Osteoblast (primary cell): ENCODE measurements around the gene DBI. TPM values are rescaled to one million over a fixed set of nuclear protein-coding genes. Genes with fewer than 3 reads are reported as not detected.
A peak's percentile ranks its signal among the peaks of the same experiment; 100 is the strongest.

ENCODE experiments used
- DNase-seq: peaks from one replicate; pipeline ENCODE4 v3.0.0; 2011; ENCODE audit warnings: low spot score, mixed read lengths; ENCODE audit not compliant: insufficient read length; ENCODE audit errors: missing footprints
- H2AFZ ChIP-seq: 2 replicates; pipeline ENCODE4 v1.6.0; 2011; ENCODE audit warnings: mild to moderate bottlenecking, low read length
- H3K27ac ChIP-seq: 2 replicates; pipeline ENCODE4 v1.5.1; 2011; ENCODE audit warnings: mild to moderate bottlenecking, low read depth, low read length, moderate library complexity
- H3K27me3 ChIP-seq: 2 replicates; pipeline ENCODE4 v1.6.0; 2012; ENCODE audit warnings: mild to moderate bottlenecking, control low read depth, inconsistent platforms, low read length, moderate library complexity; ENCODE audit not compliant: insufficient read depth
- H3K36me3 ChIP-seq: 2 replicates; pipeline ENCODE4 v1.5.1; 2011; ENCODE audit warnings: mild to moderate bottlenecking, low read length, control low read depth, moderate library complexity; ENCODE audit not compliant: insufficient read depth
- H3K4me1 ChIP-seq: 2 replicates; pipeline ENCODE4 v1.5.1; 2011; ENCODE audit warnings: mild to moderate bottlenecking, low read length, control low read depth, moderate library complexity; ENCODE audit not compliant: insufficient read depth
- H3K4me2 ChIP-seq: 2 replicates; pipeline ENCODE4 v1.6.0; 2011; ENCODE audit warnings: mild to moderate bottlenecking, low read length; ENCODE audit not compliant: insufficient read depth
- H3K4me3 ChIP-seq: fragments of 200-600 bp; sonication (generic); 3 replicates; pipeline ENCODE4 v1.5.1; 2012; ENCODE audit warnings: mild to moderate bottlenecking, low read length, inconsistent platforms; ENCODE audit not compliant: insufficient read depth
- H3K79me2 ChIP-seq: 2 replicates; pipeline ENCODE4 v1.6.0; 2012; ENCODE audit warnings: mild to moderate bottlenecking, low read length, control low read depth, inconsistent platforms; ENCODE audit not compliant: insufficient read depth
- H3K9me3 ChIP-seq: 2 replicates; pipeline ENCODE4 v1.5.1; 2011; ENCODE audit warnings: low read depth, low read length, control low read depth
- H4K20me1 ChIP-seq: 2 replicates; pipeline ENCODE4 v1.6.0; 2012; ENCODE audit warnings: mild to moderate bottlenecking, low read length, control low read depth; ENCODE audit not compliant: insufficient read depth
- CTCF ChIP-seq: IDR thresholded peaks from 2 replicates; pipeline ENCODE4 v1.5.1; 2011; ENCODE audit warnings: mild to moderate bottlenecking, low read depth, low read length, moderate library complexity; ENCODE audit errors: extremely low read depth
- total RNA-seq: library from RNA; depleted of rRNA; stranded (reverse); fragments of >200 nt; gene quantifications from 2 replicates; pipeline ENCODE4 v1.2.3, GENCODE V29; 2012

Gene DBI
- total RNA-seq, 1 donor = 65.1 TPM

DNA sequence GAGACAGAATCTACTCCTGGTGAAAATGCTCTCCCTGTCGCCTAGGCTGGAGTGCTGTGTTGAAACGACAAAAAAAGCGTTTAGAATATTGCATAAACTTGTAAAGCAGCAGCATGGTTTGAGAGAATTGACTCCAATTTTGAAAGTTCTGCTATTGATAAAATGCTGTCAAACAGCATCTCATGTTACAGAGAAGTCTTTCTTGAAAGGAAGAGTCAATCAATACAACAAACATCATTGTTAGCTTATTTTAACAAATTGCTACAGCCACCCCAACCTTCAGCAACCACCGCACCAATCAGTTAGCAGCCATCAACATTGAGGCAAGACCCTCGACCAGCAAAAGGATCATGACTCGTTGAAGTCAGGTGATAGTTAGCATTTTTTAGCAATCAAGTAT lies 7.0 kb upstream of the DBI start:
- Histone ChIP-seq H3K4me2 (no peak overlapping the region), H3K79me2 (peaks cover 10% of the 10 kb centered on the region), H3K27me3 (no peaks in the 10 kb centered on the region), H3K4me1 (no peaks in the 10 kb centered on the region), H3K36me3 (no peaks in the 10 kb centered on the region), H3K9me3 (no peaks in the 10 kb centered on the region), H2AFZ (no peak overlapping the region), H4K20me1 (no peaks in the 10 kb centered on the region), H3K27ac (no peak overlapping the region), H3K4me3 (no peak overlapping the region)
- DNase-seq = no peak
- TF ChIP-seq CTCF = no peak

GRCh38 chr2:119360423-119360966 lies 6.3 kb upstream of the DBI start:
- H3K9me3 ChIP-seq = no peaks in the 10 kb centered on the region
- H3K4me3 ChIP-seq = no peak overlapping the region
- no peak overlapping the region for H2AFZ ChIP-seq

GRCh38 chr2:119364798-119365197 lies 2.0 kb upstream of the DBI start:
- no peak overlapping the region for H3K27ac ChIP-seq
- peaks cover 52% of the 10 kb centered on the region for H3K79me2 ChIP-seq
- DNase-seq = no peak
- H3K4me3 ChIP-seq = no peak overlapping the region
- no peaks in the 10 kb centered on the region for H3K27me3 ChIP-seq
- H3K36me3 ChIP-seq = peaks cover 16% of the 10 kb centered on the region
- no peak overlapping the region for H3K4me2 ChIP-seq
- no peak for TF ChIP-seq CTCF
- H3K4me1 ChIP-seq = peaks cover 17% of the 10 kb centered on the region
- no peaks in the 10 kb centered on the region for H3K9me3 ChIP-seq
- no peak overlapping the region for H2AFZ ChIP-seq
- H4K20me1 ChIP-seq = peaks cover 18% of the 10 kb centered on the region

More at GRCh38 chr2:119360423-119360966, 6.3 kb upstream of the DBI start:
- DNase-seq = no peak
- Histone ChIP-seq H3K4me1 (peaks cover 2% of the 10 kb centered on the region), H3K79me2 (peaks cover 17% of the 10 kb centered on the region), H3K27me3 (no peaks in the 10 kb centered on the region), H3K36me3 (no peaks in the 10 kb centered on the region), H4K20me1 (no peaks in the 10 kb centered on the region), H3K4me2 (no peak overlapping the region), H3K27ac (no peak overlapping the region)
- no peak for TF ChIP-seq CTCF

DNA sequence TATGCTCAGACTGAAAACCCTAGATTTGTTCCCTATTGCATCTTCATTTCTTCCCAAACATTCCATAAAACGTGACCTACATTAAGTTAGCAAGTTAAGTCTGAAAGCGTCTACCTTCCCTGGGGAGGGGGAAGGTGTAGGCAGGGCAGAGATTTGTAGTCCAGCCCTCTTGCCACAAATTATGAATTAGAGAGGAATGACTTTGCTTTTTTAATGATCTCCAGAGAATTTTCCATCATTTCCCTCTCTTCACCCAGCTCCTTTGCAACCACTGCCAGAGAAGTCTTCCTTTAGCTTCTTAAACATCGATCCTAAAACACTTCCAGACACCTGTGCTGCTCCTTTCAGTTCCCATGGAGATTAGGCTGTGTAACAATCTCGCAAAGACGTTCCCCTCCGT lies 1.3 kb upstream of the DBI start:
- Histone ChIP-seq H3K9me3 (no peaks in the 10 kb centered on the region), H3K36me3 (peaks cover 21% of the 10 kb centered on the region), H3K79me2 (peaks cover 53% of the 10 kb centered on the region), H4K20me1 (peaks cover 20% of the 10 kb centered on the region), H3K4me1 (peaks cover 17% of the 10 kb centered on the region), H2AFZ (peak overlapping the region; percentile 100), H3K4me3 (peak overlapping the region; percentile 99), H3K27me3 (no peaks in the 10 kb centered on the region), H3K27ac (no peak overlapping the region), H3K4me2 (peak overlapping the region; percentile 100)
- DNase-seq = no peak
- no peak for TF ChIP-seq CTCF
